Psoas muscle (tissue), 8 donors: Measurements from ENCODE around the gene RAVER1. TPM values are rescaled to one million over a fixed set of nuclear protein-coding genes. Genes with fewer than 3 reads are reported as not detected.

Experiments used
- ATAC-seq, 4 donors: fragments of 200-7000 bp; cut with Tn5 transposase; one replicate each; pipeline ENCODE4 v1.9.1; 2020; ENCODE audit warnings: moderate library complexity in 3 of 4, mild to moderate bottlenecking in 2 of 4
- DNase-seq, 2 donors: peaks; one replicate each; pipeline ENCODE4 v3.0.0-alpha.2; 2020
- H3K27ac ChIP-seq: fragments of 200-600 bp; one replicate; pipeline ENCODE4 v1.8.0; 2022
- H3K27me3 ChIP-seq, 3 donors: fragments of 200-600 bp in 1 of 3; one replicate each; pipeline versions ENCODE4 v1.6.1 to v1.8.0; 2013 to 2022; ENCODE audit warnings: low read length in 2 of 3, mild to moderate bottlenecking in 2 of 3, moderate library complexity in 1 of 3; ENCODE audit not compliant: insufficient read depth in 3 of 3
- H3K36me3 ChIP-seq, 2 donors: fragments of 200-600 bp in 1 of 2; one replicate each; pipeline versions ENCODE4 v1.6.1 to v1.8.0; 2013 to 2022; ENCODE audit warnings: low read depth in 1 of 2, mild to moderate bottlenecking in 1 of 2, moderate library complexity in 1 of 2; ENCODE audit not compliant: insufficient read depth in 1 of 2
- H3K4me1 ChIP-seq: fragments of 200-600 bp; one replicate; pipeline ENCODE4 v1.8.0; 2022
- H3K4me3 ChIP-seq: fragments of 200-600 bp; one replicate; pipeline ENCODE4 v1.8.0; 2022; ENCODE audit warnings: mild to moderate bottlenecking
- H3K9me3 ChIP-seq: fragments of 200-600 bp; one replicate; pipeline ENCODE4 v1.8.0; 2022
- WGBS, 3 donors: extraction: QIAGEN DNeasy Blood & Tissue Kit; methylation state at CpG; one replicate each; pipeline versions ENCODE4 v1.1.6 to v1.1.7; 2013; 5-methylcytosine and 5-hydroxymethylcytosine counted together
- intact Hi-C, 2 donors: fragments of 100-400 bp; cut with DNase I; formaldehyde crosslinking; loops; one replicate each; pipeline versions ENCODE4 v1.11.0 to v1.14.2; 2022
- polyA plus RNA-seq, 3 donors: library from polyadenylated mRNA; stranded (reverse); fragments of 200-250 nt; gene quantifications; one replicate each; pipeline ENCODE4 v1.2.3, GENCODE V29; 2013
- total RNA-seq, 4 donors: library from RNA; stranded (reverse); fragmentation: NEBNext Ultra II Directional in 2 of 4; extraction: Animal tissue kit (Norgen Biotek cat#: 25700) in 2 of 4; gene quantifications; one replicate each; pipeline versions ENCODE4 v1.2.1 to v1.2.4, GENCODE V29; 2021 to 2023
- TF ChIP-seq, protein P1 (sequence below): fragments of 200-600 bp; IDR thresholded peaks from one replicate; pipeline ENCODE4 v1.8.0; 2022; ENCODE audit warnings: antibody characterized with exemption
- donor health status: healthy with polysubstance abuse.
- donor health status: DM: no; HTN: no; CAD: no; lungs with moderate emphysema.
- donor health status: Bipolar disorder and iron deficiency.
- donor health status: healthy.
- donor health status: DM: yes; HTN: yes; CAD: no.
- donor health status: DM: no; HTN: no; CAD: no.
- donor health status: DM: no; HTN: no; CAD: no.
- donor health status: DM: yes; HTN: yes; CAD: no.

Gene RAVER1
- total and polyA plus RNA-seq, 7 donors = 4.3 to 11.2 (median 8.2) TPM

DNA sequence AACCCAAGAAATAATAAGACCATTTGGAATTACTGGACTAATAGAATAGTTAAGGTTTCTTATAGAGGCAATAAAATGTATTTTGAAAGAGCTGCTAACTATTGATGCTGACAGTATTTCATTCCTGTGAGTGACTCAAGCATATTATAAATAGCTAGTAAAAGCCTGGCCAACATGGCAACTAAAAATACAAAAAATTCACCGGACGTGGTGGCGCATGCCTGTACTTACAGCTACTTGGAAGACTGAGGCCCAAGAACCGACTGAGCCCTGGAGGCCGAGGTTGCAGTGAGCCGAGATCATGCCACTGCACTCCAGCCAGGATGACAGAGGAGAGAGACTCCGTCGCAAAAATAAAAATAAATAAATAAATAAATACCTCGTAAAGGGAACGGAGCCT, 11.5 kb upstream of the RAVER1 start:
- H3K27me3 ChIP-seq = no peaks in the 10 kb centered on the region
- ATAC-seq (peak in 3 of 4 donors; percentile 43 to 62 (median 59)), DNase-seq (no peak)
- intact Hi-C loops = no loop called here
- TF ChIP-seq, protein P1, sequence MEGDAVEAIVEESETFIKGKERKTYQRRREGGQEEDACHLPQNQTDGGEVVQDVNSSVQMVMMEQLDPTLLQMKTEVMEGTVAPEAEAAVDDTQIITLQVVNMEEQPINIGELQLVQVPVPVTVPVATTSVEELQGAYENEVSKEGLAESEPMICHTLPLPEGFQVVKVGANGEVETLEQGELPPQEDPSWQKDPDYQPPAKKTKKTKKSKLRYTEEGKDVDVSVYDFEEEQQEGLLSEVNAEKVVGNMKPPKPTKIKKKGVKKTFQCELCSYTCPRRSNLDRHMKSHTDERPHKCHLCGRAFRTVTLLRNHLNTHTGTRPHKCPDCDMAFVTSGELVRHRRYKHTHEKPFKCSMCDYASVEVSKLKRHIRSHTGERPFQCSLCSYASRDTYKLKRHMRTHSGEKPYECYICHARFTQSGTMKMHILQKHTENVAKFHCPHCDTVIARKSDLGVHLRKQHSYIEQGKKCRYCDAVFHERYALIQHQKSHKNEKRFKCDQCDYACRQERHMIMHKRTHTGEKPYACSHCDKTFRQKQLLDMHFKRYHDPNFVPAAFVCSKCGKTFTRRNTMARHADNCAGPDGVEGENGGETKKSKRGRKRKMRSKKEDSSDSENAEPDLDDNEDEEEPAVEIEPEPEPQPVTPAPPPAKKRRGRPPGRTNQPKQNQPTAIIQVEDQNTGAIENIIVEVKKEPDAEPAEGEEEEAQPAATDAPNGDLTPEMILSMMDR = no peak
- no peaks in the 10 kb centered on the region for H3K4me1 ChIP-seq
- H3K27ac ChIP-seq = no peak overlapping the region
- no peak overlapping the region for H3K4me3 ChIP-seq
- H3K9me3 ChIP-seq = no peaks in the 10 kb centered on the region
- peaks cover 0 to 8% of the 10 kb centered on the region in 2 donors for H3K36me3 ChIP-seq
- 72 to 89% (median 81%) methylated on average over 10 of the region's 10 CpGs for WGBS, 3 donors

DNA sequence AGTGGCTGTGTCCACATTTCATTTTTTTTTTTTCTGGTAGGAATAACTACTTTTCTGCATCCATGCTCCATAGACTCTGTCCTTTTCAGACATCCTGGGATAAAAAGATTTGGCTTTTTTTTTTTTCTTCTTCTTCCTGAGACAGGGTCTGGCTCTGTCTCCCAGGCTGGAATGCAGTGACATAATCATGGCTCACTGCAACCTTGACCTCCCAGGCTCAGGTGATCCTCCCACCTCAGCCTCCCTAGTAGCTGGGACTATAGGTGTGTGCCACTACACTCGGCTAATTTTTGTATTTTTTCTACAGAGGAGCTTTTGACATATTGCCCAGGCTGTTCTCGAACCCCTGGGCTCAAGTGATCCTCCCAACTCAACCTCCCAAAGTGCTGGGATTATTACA, 10.2 kb upstream of the RAVER1 start:
- Histone ChIP-seq H3K4me3 (no peak overlapping the region), H3K36me3 (no peaks in the 10 kb centered on the region), H3K4me1 (no peaks in the 10 kb centered on the region), H3K27me3 (no peaks in the 10 kb centered on the region), H3K27ac (no peak overlapping the region), H3K9me3 (no peaks in the 10 kb centered on the region)
- 71 to 80% (median 74%) methylated on average over 2 of the region's 2 CpGs for WGBS, 3 donors
- DNase-seq = no peak
- intact Hi-C loops = no loop called here
- no peak for ATAC-seq
- TF ChIP-seq, protein P1 = no peak

DNA sequence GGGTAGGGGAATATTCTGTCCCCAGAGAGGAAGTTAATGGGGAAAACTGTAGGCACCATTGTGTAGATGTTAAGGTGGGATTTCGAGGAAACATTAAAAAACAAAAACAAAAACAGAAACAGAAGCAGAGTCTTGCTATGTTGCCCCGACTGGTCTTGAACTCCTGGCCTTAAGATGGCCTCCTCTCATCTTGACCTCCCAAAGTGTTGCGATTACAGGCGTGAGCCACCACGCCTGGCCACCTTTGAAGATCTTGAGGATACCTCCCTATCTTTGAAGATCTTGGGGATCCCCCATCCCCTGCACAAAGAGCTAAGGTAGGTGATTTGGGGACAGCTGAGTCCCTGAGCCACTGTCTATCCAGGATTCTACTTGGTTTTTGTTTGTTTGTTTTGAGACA, 6.6 kb upstream of the RAVER1 start:
- H3K27ac ChIP-seq = no peak overlapping the region
- H3K9me3 ChIP-seq = no peaks in the 10 kb centered on the region
- no peaks in the 10 kb centered on the region for H3K27me3 ChIP-seq
- H3K4me1 ChIP-seq = no peaks in the 10 kb centered on the region
- intact Hi-C loops = loop anchor here in 1 of 2 donors (10.0 kb wide), 1 partner anchor 505 kb away; the partner anchor contains the start of gene PIN1
- 87 to 92% (median 88%) methylated on average over 5 of the region's 5 CpGs for WGBS, 3 donors
- TF ChIP-seq, protein P1 = no peak
- no peak for ATAC-seq
- no peak for DNase-seq
- no peak overlapping the region for H3K4me3 ChIP-seq
- no peaks in the 10 kb centered on the region for H3K36me3 ChIP-seq

DNA sequence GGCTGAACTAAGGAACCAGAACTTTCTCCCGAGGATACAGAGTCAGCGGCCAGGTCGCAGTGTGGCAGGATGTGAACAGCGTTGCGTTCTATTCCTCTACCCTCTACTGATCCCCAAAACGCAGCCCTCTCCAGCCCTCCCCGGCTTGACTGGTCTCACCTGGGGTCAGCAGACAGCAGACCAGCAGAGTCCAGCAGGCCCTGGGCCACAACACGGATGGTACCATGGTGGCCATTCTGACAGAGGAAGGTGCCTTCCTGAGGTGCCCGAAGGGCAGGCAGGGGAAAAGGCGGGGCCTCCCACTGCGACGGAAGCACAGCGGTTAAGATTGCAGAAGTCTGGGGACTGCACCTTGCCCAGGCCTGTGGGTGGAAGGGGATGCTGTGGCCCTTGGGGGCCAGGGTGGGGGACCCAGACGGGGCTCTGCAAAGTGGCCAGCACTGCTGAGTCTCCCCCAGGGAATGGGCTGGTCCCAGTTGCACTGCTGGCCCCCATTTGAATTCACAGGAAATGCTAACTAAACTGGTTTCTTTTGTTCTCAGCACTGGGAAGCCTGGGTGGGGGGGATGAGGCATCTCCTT, 6.1 kb upstream of the RAVER1 start, which contains the start of gene ICAM3:
ICAM3 (minus strand) TSS at position 245 of the 581 bp plus-strand sequence; CDS start at position 235, 10 bp downstream.
- no peaks in the 10 kb centered on the region for H3K9me3 ChIP-seq
- TF ChIP-seq, protein P1 = no peak
- H3K27me3 ChIP-seq = no peaks in the 10 kb centered on the region
- H3K36me3 ChIP-seq = no peaks in the 10 kb centered on the region
- ATAC-seq = no peak
- no peaks in the 10 kb centered on the region for H3K4me1 ChIP-seq
- no peak within 1 kb of the TSS for H3K4me3 ChIP-seq
- WGBS, 3 donors = 61 to 71% (median 64%) methylated on average over 13 to 14 of the region's 14 CpGs
- no peak within 1 kb of the TSS for H3K27ac ChIP-seq
- DNase-seq = no peak
- intact Hi-C loops = loop anchor here in 1 of 2 donors (10.0 kb wide), 1 partner anchor 505 kb away; the partner anchor contains the start of gene PIN1
